ENCODE data around the gene ZNF536.

GRCh38 chr19:30330266-30330665 lies 41.9 kb upstream of the ZNF536 start:
- TF ChIP-seq USF2 (IDR thresholded peaks at IDR 0.05; ENCODE audit: low read depth, low read length) (no peak), POLR2A (IDR thresholded peaks at IDR 0.05; ENCODE audit: low read depth, low read length) (no peak), CTCF (conservative IDR thresholded peaks at IDR 0.05; ENCODE audit: low read depth, low read length) (no peak), MXI1 (IDR thresholded peaks at IDR 0.05; ENCODE audit: borderline replicate concordance, low read depth, low read length) (no peak), MAFK (IDR thresholded peaks at IDR 0.05; ENCODE audit: low read depth, low read length) (no peak), ELK1 (IDR thresholded peaks at IDR 0.05; ENCODE audit: borderline replicate concordance, low read depth, low read length) (no peak), RCOR1 (IDR thresholded peaks at IDR 0.05; ENCODE audit: insufficient replicate concordance, low read length) (no peak), RAD21 (IDR thresholded peaks at IDR 0.05; ENCODE audit: low read length) (no peak), MAZ (IDR thresholded peaks at IDR 0.05; ENCODE audit: borderline replicate concordance, low read depth, low read length) (no peak), CEBPB (IDR thresholded peaks at IDR 0.05; ENCODE audit: low read depth, low read length) (no peak), RFX5 (IDR thresholded peaks at IDR 0.05; ENCODE audit: low read depth, low read length) (no peak)

Data from IMR-90 (cell line).